ENCODE measurements around the gene ANKRD6. TPM values are rescaled to one million over a fixed set of nuclear protein-coding genes. Genes with fewer than 3 reads are reported as not detected.

Gene ANKRD6
- total RNA-seq, 1 donor from 2014 or later = 6.2 TPM

DNA sequence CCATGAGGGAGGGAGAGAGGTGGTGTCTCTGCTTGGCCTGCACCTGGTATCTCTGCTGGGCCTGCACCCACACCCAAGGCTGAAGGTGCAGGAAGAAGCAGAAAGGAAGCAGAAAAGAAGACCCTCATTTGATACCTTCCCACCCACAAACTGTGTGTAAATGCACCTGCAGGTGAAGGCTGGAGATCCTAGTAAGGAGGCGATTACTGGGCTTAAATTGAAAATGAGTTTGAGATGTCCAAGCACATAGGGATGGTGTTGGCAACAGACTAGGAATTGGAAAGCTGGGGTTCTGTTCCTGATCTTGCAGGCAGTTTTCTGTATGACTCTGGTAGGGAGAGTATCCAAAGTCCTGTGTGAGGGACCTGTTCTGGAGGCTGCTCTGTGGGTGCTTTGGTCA, 130.9 kb downstream of the ANKRD6 start:
- DNase-seq (ENCODE audit: low read depth) = no peak
- no peak overlapping the region for H3K4me3 ChIP-seq (ENCODE audit: low read depth, low read length)
- TF ChIP-seq, protein P1, sequence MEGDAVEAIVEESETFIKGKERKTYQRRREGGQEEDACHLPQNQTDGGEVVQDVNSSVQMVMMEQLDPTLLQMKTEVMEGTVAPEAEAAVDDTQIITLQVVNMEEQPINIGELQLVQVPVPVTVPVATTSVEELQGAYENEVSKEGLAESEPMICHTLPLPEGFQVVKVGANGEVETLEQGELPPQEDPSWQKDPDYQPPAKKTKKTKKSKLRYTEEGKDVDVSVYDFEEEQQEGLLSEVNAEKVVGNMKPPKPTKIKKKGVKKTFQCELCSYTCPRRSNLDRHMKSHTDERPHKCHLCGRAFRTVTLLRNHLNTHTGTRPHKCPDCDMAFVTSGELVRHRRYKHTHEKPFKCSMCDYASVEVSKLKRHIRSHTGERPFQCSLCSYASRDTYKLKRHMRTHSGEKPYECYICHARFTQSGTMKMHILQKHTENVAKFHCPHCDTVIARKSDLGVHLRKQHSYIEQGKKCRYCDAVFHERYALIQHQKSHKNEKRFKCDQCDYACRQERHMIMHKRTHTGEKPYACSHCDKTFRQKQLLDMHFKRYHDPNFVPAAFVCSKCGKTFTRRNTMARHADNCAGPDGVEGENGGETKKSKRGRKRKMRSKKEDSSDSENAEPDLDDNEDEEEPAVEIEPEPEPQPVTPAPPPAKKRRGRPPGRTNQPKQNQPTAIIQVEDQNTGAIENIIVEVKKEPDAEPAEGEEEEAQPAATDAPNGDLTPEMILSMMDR (conservative IDR thresholded peaks at IDR 0.05; ENCODE audit: low read depth, low read length) = no peak

DNA sequence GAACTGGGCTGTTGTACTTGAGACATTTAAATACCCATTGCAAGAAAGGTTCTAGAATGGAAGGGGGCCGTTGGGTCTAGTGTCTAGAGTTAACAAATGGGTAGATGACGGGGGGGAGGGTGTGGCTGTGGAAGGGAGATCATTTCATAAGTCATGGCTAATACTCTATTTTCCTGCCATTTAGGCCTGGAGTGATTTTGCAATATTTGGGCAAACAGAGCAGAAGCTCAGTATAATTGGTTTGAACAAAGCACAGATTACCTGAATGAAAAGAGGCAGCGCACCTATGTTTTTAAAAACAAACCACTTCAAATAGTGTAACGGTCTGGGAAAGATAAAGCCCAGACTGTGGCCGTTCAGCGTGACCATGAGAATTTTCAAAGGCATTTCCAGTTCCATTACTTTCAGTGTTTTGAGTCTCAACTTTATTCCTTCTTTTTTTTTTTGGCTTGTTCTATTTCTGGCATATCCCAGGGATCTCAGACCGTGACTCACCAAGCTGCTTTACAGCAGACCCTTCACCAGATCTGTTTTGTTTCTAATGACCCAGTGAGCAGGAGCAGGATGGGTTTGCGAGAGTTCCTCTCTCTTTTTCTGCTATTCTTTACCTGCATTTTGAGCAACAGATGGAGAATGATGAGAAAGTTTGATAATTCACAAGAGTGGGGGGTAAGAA, 131.9 kb downstream of the ANKRD6 start:
- H3K4me3 ChIP-seq (ENCODE audit: low read depth, low read length) = no peak overlapping the region
- TF ChIP-seq, protein P1 (conservative IDR thresholded peaks at IDR 0.05; ENCODE audit: low read depth, low read length) = no peak
- DNase-seq (ENCODE audit: low read depth) = no peak

- DNase-seq (ENCODE audit: low read depth) = no peak
- H3K4me3 ChIP-seq (ENCODE audit: low read depth, low read length) = no peak overlapping the region
- TF ChIP-seq, protein P1 (conservative IDR thresholded peaks at IDR 0.05; ENCODE audit: low read depth, low read length) = no peak
Observed at GRCh38 chr6:89566008-89566800, 133.3 kb downstream of the ANKRD6 start.

DNA sequence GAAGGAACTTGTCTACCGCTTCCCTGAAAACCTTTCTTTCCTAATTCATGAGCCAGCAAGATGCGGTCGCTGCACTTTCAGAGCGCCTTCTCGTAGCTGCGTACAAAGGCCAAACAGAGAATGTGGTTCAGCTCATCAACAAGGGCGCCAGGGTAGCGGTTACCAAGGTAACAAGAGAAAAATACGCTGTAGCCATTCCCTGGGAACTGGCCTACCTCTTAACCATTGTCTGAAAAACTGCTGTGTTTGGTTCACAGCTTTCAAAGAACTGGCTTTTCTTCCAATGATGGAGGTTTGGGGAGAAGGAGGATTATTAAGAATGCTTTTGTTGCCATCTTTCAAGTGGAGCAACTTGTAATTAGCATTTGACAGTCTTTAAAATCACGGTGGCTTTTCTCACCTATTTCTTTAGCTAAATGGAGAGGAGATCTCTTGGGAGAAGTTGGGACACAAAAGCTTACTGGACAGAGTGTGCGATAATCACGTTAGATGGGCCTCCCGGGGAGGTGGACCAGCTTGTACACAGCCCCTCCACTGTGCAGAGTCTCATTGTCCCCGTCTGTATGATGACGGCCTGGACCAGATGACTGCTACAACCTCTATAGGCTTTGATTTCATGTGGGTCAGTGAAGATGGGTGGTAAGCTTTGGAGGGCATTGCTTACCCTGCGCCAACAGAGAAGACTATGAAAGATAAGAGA, 134.1 kb downstream of the ANKRD6 start:
- no peak for DNase-seq (ENCODE audit: low read depth)
- no peak overlapping the region for H3K4me3 ChIP-seq (ENCODE audit: low read depth, low read length)
- TF ChIP-seq, protein P1 (conservative IDR thresholded peaks at IDR 0.05; ENCODE audit: low read depth, low read length) = no peak

GRCh38 chr6:89567630-89568390, 134.9 kb downstream of the ANKRD6 start:
- no peak overlapping the region for H3K4me3 ChIP-seq (ENCODE audit: low read depth, low read length)
- TF ChIP-seq, protein P1 (conservative IDR thresholded peaks at IDR 0.05; ENCODE audit: low read depth, low read length) = no peak
- no peak for DNase-seq (ENCODE audit: low read depth)

DNA sequence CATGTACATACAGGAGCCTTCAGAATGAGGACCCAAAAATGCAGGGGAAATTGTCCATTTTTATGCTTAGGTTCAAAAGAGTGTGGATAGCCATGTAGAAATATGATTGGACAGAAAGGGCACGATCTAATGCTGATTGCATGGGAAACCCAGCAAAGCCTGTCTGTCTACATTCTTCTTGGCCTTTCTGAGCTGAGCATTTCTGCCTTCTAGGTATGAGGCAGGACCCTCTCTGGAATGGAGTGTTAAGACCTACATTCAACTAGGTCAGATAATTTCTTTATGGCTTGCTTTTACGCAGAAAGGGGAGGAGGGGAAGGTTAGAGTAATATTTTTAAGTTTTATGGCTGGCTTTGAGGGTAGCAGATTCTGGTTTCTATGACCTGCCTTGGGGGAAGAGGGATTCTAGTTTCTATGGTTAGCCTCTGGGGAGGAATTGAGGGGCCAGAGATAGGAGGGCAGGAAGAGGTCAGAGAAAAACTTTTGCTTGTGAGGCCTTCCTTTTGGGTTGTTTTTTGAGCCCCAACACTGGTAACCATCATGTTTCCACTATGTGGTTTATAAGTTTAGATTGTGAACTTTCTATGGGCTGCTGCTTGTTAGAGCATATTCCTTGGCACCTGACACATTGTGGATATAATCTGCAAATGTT, 142.1 kb downstream of the ANKRD6 start:
- no peak overlapping the region for H3K4me3 ChIP-seq (ENCODE audit: low read depth, low read length)
- DNase-seq (ENCODE audit: low read depth) = no peak
- TF ChIP-seq, protein P1 (conservative IDR thresholded peaks at IDR 0.05; ENCODE audit: low read depth, low read length) = no peak

All from epithelial cell of proximal tubule (primary cell).